MM.1S (cell line): ENCODE results near the gene INHBE.
"Not testable (repeated sequence)": the region's sequence is repeated elsewhere in the genome, so short reads cannot be mapped to it uniquely, and the experiment has no call there.

Source experiments
- DNase-seq: peaks from one replicate; pipeline ENCODE4 v3.0.0-alpha.2; 2015
- H2AFZ ChIP-seq: fragments of 300-600 bp; sonication (generic); 2 replicates; pipeline ENCODE4 v1.6.0; 2016; ENCODE audit warnings: antibody characterized with exemption, low read length
- H3F3A ChIP-seq: fragments of 300-600 bp; sonication (generic); 2 replicates; pipeline ENCODE4 v1.6.1; 2016; ENCODE audit warnings: mild to moderate bottlenecking, antibody characterized with exemption, low read length, moderate library complexity, mixed read lengths; ENCODE audit not compliant: insufficient read depth
- H3K27ac ChIP-seq: fragments of 300-600 bp; sonication (generic); 2 replicates; pipeline ENCODE4 v1.5.1; 2016; ENCODE audit warnings: mild to moderate bottlenecking, low read length
- H3K27me3 ChIP-seq: fragments of 300-600 bp; sonication (generic); replicated peaks from 2 replicates; pipeline ENCODE4 v1.6.0; 2016; ENCODE audit warnings: low read length; ENCODE audit not compliant: insufficient read depth
- H3K36me3 ChIP-seq: fragments of 300-600 bp; sonication (generic); replicated peaks from 2 replicates; pipeline ENCODE4 v1.6.1; 2016; ENCODE audit warnings: mild to moderate bottlenecking, low read length, mixed read lengths; ENCODE audit not compliant: insufficient read depth
- H3K4me1 ChIP-seq: fragments of 300-600 bp; sonication (generic); 2 replicates; pipeline ENCODE4 v1.6.1; 2016; ENCODE audit warnings: low read length, mixed read lengths
- H3K4me2 ChIP-seq: fragments of 300-600 bp; sonication (generic); 2 replicates; pipeline ENCODE4 v1.6.0; 2016; ENCODE audit warnings: low read depth, low read length
- H3K4me3 ChIP-seq: fragments of 300-600 bp; sonication (generic); 2 replicates; pipeline ENCODE4 v1.5.1; 2016; ENCODE audit warnings: low read length, mixed read lengths
- H3K79me2 ChIP-seq: fragments of 300-600 bp; sonication (generic); 2 replicates; pipeline ENCODE4 v1.6.1; 2016; ENCODE audit warnings: mixed run types, low read length, mixed read lengths
- H3K9ac ChIP-seq: fragments of 300-600 bp; sonication (generic); 2 replicates; pipeline ENCODE4 v1.6.1; 2016; ENCODE audit warnings: low read length, mixed read lengths
- H3K9me2 ChIP-seq: fragments of 300-600 bp; sonication (generic); replicated peaks from 2 replicates; pipeline ENCODE4 v1.6.1; 2016; ENCODE audit warnings: mild to moderate bottlenecking, low read length, mixed read lengths; ENCODE audit not compliant: insufficient read depth
- H3K9me3 ChIP-seq: fragments of 300-600 bp; sonication (generic); replicated peaks from 2 replicates; pipeline ENCODE4 v1.6.1; 2016; ENCODE audit warnings: mild to moderate bottlenecking, low read length, mixed read lengths; ENCODE audit not compliant: insufficient read depth
- H4K20me1 ChIP-seq: fragments of 300-600 bp; sonication (generic); 2 replicates; pipeline ENCODE4 v1.6.1; 2016; ENCODE audit warnings: mild to moderate bottlenecking, low read length, moderate library complexity, mixed read lengths; ENCODE audit not compliant: insufficient read depth
- EZH2 ChIP-seq: fragments of 300-600 bp; sonication (generic); optimal IDR thresholded peaks from 2 replicates; pipeline ENCODE3; 2017; ENCODE audit warnings: low read depth, mild to moderate bottlenecking, antibody characterized with exemption, low read length, mixed read lengths
- EZH2phosphoT487 ChIP-seq: fragments of 300-600 bp; sonication (generic); IDR thresholded peaks from 2 replicates; pipeline ENCODE4 v1.6.1; 2018; ENCODE audit warnings: antibody characterized with exemption, low read length
- TF ChIP-seq, protein P1 (sequence below): fragments of 300-600 bp; sonication (generic); IDR thresholded peaks from 2 replicates; pipeline ENCODE4 v1.5.1; 2016; ENCODE audit warnings: antibody characterized with exemption, low read length, mixed read lengths

The INHBE gene

GRCh38 chr12:57438400-57438799 lies 16.7 kb upstream of the INHBE start:
- Histone ChIP-seq H3K27ac (no peak overlapping the region), H3K9me3 (no peaks in the 10 kb centered on the region), H3F3A (no peaks in the 10 kb centered on the region), H3K4me1 (no peaks in the 10 kb centered on the region), H3K27me3 (no peaks in the 10 kb centered on the region), H3K9me2 (no peaks in the 10 kb centered on the region), H3K36me3 (no peaks in the 10 kb centered on the region), H3K79me2 (no peaks in the 10 kb centered on the region), H3K4me2 (no peak overlapping the region), H2AFZ (no peak overlapping the region), H3K4me3 (no peak overlapping the region), H4K20me1 (no peaks in the 10 kb centered on the region), H3K9ac (no peak overlapping the region)
- no peak for TF ChIP-seq EZH2
- no peak for DNase-seq

GRCh38 chr12:57439762-57440266 lies 15.3 kb upstream of the INHBE start:
- no peaks in the 10 kb centered on the region for H3K36me3 ChIP-seq
- H3K27ac ChIP-seq, result no peak overlapping the region
- no peak for DNase-seq
- H3K9me3 ChIP-seq, result no peaks in the 10 kb centered on the region
- H3K79me2 ChIP-seq, result no peaks in the 10 kb centered on the region
- H2AFZ ChIP-seq, result no peak overlapping the region
- no peak overlapping the region for H3K4me2 ChIP-seq
- H3K27me3 ChIP-seq, result no peaks in the 10 kb centered on the region
- TF ChIP-seq EZH2phosphoT487 (no peak), EZH2 (no peak)
- TF ChIP-seq, protein P1, sequence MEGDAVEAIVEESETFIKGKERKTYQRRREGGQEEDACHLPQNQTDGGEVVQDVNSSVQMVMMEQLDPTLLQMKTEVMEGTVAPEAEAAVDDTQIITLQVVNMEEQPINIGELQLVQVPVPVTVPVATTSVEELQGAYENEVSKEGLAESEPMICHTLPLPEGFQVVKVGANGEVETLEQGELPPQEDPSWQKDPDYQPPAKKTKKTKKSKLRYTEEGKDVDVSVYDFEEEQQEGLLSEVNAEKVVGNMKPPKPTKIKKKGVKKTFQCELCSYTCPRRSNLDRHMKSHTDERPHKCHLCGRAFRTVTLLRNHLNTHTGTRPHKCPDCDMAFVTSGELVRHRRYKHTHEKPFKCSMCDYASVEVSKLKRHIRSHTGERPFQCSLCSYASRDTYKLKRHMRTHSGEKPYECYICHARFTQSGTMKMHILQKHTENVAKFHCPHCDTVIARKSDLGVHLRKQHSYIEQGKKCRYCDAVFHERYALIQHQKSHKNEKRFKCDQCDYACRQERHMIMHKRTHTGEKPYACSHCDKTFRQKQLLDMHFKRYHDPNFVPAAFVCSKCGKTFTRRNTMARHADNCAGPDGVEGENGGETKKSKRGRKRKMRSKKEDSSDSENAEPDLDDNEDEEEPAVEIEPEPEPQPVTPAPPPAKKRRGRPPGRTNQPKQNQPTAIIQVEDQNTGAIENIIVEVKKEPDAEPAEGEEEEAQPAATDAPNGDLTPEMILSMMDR, result no peak
- no peaks in the 10 kb centered on the region for H4K20me1 ChIP-seq
- no peaks in the 10 kb centered on the region for H3F3A ChIP-seq
- no peaks in the 10 kb centered on the region for H3K9me2 ChIP-seq
- no peaks in the 10 kb centered on the region for H3K4me1 ChIP-seq
- no peak overlapping the region for H3K4me3 ChIP-seq
- no peak overlapping the region for H3K9ac ChIP-seq

GRCh38 chr12:57441393-57441792 lies 13.7 kb upstream of the INHBE start:
- H3K4me3 ChIP-seq, DNase-seq, H3K9ac ChIP-seq, H2AFZ ChIP-seq, H3K4me1 ChIP-seq, H3K27me3 ChIP-seq, H3K9me2 ChIP-seq, H3K79me2 ChIP-seq, H4K20me1 ChIP-seq, H3K9me3 ChIP-seq, H3K27ac ChIP-seq, H3K36me3 ChIP-seq, H3F3A ChIP-seq, H3K4me2 ChIP-seq: not testable (repeated sequence)

- Histone ChIP-seq H3K36me3 (no peaks in the 10 kb centered on the region), H3K79me2 (no peaks in the 10 kb centered on the region), H3K27me3 (no peaks in the 10 kb centered on the region), H2AFZ (no peak overlapping the region), H3K4me3 (no peak overlapping the region), H4K20me1 (no peaks in the 10 kb centered on the region), H3K27ac (no peak overlapping the region), H3K9me2 (no peaks in the 10 kb centered on the region), H3K4me2 (no peak overlapping the region), H3K9me3 (no peaks in the 10 kb centered on the region), H3K9ac (no peak overlapping the region), H3F3A (no peaks in the 10 kb centered on the region), H3K4me1 (no peaks in the 10 kb centered on the region)
- no peak for DNase-seq
- TF ChIP-seq EZH2 (no peak), EZH2phosphoT487 (no peak)
- TF ChIP-seq, protein P1, result no peak
Measured at GRCh38 chr12:57441846-57442427, 13.2 kb upstream of the INHBE start.

DNA sequence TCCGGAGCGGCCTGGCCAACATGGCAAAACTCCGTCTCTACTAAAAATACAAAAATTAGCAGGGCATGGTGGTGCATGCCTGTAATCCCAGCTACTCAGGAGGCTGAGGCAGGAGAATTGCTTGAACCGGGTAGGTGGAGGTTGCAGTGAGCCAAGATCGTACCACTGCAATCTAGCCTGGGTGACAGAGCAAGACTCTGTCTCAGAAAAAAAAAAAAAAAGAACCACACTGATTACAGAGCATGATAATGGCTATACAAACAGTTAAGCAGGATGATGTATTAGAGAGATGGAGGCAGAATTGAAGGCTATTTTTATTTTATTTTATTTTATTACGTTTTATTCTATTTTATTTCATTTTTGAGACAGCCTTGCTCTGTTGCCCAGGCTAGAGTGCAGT lies 10.8 kb upstream of the INHBE start:
- H3F3A ChIP-seq, H3K36me3 ChIP-seq, H2AFZ ChIP-seq, H3K9ac ChIP-seq, H3K27ac ChIP-seq, H3K79me2 ChIP-seq, H3K4me2 ChIP-seq, H3K9me2 ChIP-seq, H3K27me3 ChIP-seq, H3K4me3 ChIP-seq, DNase-seq, H3K4me1 ChIP-seq, H4K20me1 ChIP-seq, H3K9me3 ChIP-seq: not testable (repeated sequence)
